T-helper 2 cell treated with Interferon-gamma antibody and Interleukin-4, amounts not matched to agents 100 ng/mL and 5 ng/mL, for 36 hours (primary cell): ENCODE measurements around the gene GPX2. TPM values are rescaled to one million over a fixed set of nuclear protein-coding genes. Genes with fewer than 3 reads are reported as not detected.

ENCODE experiments used
- intact Hi-C: fragments of 100-400 bp; cut with micrococcal nuclease; formaldehyde crosslinking; loops from one replicate; pipeline ENCODE4 v1.15.1; 2023
- total RNA-seq: library from RNA; stranded (reverse); gene quantifications from 2 replicates; pipeline ENCODE4 v1.2.3, GENCODE V29; 2022

The GPX2 gene
- total RNA-seq, 1 donor from 2014 or later = not detected

DNA sequence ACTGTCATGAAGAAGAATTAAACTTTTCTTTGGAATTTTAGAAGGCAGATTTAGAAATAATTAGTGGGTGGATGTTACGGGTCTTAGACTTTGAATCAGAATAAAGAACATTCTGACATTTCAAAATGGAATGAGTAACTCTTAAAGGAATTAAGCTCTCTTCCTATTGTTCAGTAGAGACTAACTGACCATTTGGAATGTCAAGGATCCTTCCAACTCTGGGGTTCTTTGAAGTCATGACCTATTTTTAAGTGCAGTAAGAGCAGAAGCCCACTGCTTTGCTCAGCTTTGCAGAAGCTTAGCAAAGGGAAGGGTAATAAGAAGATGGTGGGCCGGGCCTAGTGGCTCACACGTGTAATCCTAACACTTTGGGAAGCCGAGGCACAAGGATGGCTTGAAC is 24.3 kb downstream of the GPX2 start:
- intact Hi-C loops = loop anchor here (10.0 kb wide), 1 partner anchor 373 kb away; the partner anchor contains the start of genes HSPA2 and PPP1R36

DNA sequence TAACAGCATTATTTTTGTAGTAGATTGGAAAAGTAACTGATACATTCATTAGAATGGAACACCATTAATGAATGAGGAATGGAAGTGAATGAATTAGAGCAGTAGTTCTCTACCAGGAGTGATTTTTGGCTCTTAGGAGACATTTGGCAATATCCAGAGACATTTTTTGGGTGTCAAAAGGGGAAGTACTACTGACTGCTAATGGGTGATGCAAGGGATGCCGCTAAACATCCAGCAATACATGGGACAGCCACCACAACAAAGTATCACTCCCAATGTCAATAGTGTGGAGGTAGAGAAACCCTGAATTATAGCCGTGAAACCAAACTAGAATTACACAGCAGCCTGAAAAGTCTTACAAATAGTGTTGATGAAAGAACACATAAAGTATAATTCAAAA is 26.7 kb downstream of the GPX2 start:
- intact Hi-C loops = loop anchor here (2.0 to 10.0 kb wide), 3 partner anchors 13 to 411 kb away; partner anchors contain the start of genes HSPA2, PPP1R36 and ZBTB1

DNA sequence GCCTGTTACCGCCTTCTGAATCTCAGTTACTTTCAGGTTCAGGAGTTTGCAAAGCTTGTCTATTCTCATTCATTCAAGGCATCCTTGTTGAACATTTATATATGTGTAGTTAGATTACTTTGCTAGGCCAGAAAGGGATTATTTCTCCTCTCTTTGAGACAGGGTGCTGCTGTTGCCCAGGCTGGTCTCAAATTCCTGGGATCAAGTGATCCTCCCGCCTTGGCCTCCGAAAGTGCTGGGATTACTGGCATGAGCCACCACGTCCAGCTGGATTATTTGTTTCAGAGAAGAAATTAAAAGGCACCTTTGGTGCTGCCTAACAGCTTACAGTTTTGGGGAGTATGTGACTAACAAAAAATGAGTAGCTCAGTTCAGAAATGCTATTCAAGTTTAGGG is 27.5 kb downstream of the GPX2 start:
- intact Hi-C loops = loop anchor here (2.0 to 10.0 kb wide), 3 partner anchors 14 to 410 kb away; partner anchors contain the start of genes HSPA2, PPP1R36 and ZBTB1

DNA sequence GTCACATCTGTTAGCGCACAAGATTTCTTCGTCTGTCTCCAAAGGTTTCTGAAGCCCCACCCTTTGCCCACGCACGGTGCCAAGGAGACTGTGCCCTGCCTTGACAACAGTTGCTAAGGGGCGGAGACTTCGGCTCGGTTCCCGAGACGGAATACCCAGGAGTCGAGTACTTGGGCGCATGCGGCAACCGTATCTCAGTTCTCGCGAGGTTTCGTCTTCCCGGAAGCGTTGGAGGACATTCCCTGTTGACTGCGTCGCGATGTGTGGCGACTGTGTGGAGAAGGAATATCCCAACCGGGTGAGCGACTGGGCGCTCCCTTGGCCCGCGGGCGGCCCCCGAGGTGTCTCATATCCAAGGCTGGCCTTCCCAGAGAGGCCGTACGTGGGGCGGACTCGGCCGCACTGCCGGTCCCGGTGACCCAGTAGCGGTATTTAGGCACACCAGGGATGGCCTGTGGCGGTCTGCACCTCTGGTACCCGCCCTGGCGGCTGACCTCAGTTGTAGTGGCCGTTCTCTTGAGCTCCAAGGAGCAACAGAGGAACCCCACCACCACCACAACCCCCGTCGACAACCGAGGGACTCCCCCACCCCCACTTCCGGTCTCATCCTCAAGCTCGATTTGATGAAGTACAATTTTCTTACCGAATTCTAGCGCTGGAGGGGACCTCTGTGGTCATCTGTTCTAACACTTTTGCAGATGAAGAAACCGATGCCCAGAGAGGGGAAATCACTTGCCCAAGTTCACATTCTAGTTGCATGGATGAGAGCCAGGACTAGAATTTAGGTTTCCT is 28.1 kb downstream of the GPX2 start, which contains the start of gene CHURC1:
CHURC1 (plus strand) TSS at position 219 of the 792 bp plus-strand sequence; CDS start at position 260, 41 bp downstream.
- intact Hi-C loops = loop anchor here (1.0 to 10.0 kb wide), 7 partner anchors 14 to 1272 kb away; partner anchors contain the start of genes FNTB, HSPA2, MAX and PPP1R36

DNA sequence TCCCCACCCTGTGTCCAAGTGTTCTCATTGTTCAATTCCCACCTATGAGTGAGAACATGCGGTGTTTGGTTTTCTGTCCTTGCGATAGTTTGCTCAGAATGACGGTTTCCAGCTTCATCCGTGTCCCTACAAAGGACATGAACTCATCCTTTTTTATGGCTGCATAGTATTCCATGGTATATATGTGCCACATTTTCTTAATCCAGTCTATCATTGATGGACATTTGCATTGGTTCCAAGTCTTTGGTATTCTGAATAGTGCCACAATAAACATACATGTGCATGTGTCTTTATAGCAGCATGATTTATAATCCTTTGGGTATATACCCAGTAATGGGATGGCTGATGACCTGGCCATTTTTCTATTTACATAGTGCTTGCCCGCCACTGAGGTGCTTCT is 29.1 kb downstream of the GPX2 start:
- intact Hi-C loops = loop anchor here (5.0 to 10.0 kb wide), 3 partner anchors 189 to 1271 kb away; partner anchors contain the start of genes HSPA2, MAX, PPP1R36 and WDR89

DNA sequence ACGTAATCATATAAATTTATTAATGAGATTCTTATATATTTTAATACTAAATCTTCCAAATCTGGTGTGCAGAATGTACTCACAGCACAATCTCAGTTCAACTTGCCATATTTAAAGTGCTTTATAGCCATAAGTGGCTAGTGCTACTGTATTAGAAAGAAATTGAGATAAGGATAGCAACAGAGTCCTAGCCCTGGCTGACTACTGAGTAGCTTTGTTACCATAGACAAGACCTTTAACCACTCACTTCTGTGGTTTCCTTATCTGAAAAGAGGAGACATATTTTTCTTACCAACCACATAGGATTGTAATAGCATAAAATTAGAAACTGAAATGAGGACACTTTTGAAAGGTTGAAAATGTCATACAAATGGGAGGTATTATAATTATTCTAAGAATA is 30.3 kb downstream of the GPX2 start:
- intact Hi-C loops = loop anchor here (5.0 to 10.0 kb wide), 3 partner anchors 190 to 1270 kb away; partner anchors contain the start of genes HSPA2, MAX, PPP1R36 and WDR89

DNA sequence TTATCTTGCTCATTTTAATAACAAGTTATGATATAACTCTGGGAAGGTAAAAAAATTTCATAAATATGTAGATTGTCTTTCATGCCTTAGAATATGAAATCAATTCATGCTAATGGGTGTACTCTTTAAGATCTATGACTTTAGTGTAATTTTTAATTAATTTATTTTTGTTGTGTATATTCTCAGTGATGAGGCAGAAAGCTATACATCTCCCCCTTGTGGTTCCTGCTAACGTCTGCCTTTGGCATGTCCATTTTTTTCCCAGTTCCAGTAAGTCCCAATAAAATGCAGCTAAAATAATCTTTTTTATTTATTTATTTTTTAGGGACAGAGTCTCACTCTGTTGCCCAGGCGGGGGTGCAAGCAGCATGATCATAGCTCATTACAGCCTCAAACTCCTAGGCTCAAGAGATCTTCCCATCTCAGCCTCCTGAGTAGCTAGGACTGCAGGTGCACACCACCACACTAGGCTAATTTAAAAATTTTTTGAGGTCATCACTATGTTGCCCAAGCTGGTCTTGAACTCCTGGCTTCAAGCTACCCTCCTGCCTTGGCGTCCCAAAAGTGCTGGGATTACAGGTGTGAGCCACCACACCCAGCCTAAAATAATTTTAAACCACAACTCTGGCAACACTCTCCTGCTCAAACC is 31.6 kb downstream of the GPX2 start:
- intact Hi-C loops = loop anchor here (5.0 to 10.0 kb wide), 3 partner anchors 191 to 1269 kb away; partner anchors contain the start of genes HSPA2, MAX, PPP1R36 and WDR89

DNA sequence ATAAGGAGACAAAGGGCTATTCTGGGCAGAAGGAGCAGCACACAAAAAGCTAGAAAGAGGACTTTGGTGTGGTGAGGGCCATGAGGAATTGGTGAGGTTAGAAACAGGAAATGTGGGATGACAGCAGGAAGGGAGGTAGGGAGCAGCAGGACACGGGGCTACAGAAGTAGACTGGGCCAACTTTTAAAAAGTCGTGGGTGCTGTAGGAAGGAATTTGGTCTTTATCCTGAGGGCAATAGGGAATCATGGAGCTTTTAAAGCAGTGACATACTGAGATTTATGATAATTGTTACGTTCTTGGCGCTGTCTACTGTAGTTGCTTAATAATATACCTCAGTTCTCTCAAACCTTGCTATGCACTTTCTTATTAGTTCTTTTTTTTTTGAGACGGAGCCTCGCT is 36.5 kb downstream of the GPX2 start:
- intact Hi-C loops = no loop called here

DNA sequence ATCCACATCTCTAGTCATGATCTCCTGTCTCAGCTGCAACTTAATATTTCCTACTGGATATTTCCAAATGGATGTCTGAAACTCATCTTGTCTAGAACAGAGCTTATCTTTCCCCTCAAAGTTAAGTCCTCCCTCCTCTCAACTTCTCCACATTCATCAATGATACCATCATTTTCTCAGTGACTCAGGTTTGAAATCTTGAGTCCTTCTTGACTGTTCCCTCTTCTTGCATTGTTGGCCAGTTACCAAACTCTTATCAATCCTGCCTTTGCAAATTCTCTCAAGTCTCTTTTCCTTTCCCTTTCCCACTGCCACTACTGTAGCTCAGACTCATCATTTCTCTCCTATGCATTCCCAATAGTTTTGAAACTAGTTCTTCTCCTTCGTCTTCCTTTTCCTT is 42.6 kb downstream of the GPX2 start:
- intact Hi-C loops = no loop called here

DNA sequence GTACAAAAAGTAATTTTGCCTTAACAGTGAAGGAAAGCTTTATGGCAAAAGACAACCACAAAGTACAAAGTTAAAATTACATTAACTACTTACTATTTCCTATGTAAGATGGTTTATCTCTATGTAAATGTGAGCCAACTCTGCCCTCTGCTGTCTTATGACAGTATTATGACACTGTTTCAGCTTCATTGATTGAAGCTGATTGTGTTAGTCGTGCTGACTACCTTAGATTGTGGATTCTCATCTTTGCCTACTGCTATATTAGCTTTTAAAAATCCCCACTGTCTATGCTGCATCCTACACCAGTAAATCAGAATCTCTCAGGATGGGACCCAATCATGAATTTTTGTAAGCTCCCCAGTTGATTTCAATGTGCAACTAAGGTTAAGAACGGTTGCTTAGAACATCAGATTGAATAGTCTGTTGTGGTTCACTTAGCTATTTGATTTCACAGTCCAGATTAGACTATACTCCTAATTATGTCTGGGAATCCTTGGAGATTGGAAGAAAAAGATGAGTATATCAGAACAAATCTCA is 50.6 kb downstream of the GPX2 start:
- intact Hi-C loops = loop anchor here (5.0 kb wide), 2 partner anchors 70 to 220 kb away; no protein-coding TSS in a partner anchor

DNA sequence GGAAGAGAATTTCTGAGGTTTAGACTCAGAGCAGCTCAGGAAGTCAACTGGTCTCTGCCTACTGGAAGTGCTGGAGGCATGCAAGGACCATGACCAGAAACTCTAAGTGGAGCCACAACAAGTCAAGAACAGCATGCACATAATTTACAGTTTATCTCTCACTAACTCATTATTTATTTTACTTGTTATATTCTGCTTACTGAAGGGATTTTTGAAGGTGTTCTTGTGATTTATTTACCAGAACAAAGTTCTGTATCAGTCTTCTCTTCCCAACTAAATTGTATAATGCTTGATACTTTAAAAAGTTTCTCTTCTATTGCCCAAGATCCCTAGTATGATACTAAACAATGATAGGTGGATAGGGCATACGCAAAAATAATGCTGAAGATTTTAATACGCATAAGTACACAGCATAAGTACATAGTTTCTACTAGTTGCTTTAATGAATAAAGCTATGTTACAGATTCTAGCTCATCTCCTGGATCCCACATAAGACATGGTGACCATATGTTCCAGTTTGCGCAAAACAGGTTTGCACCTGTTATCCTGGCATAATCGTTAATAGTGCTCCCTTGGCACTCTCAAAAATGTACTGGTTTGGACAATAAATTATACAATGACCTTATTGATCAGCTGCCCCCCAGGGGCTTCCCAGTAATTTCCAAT is 51.2 kb downstream of the GPX2 start:
- intact Hi-C loops = loop anchor here (5.0 kb wide), 2 partner anchors 69 to 219 kb away; no protein-coding TSS in a partner anchor

DNA sequence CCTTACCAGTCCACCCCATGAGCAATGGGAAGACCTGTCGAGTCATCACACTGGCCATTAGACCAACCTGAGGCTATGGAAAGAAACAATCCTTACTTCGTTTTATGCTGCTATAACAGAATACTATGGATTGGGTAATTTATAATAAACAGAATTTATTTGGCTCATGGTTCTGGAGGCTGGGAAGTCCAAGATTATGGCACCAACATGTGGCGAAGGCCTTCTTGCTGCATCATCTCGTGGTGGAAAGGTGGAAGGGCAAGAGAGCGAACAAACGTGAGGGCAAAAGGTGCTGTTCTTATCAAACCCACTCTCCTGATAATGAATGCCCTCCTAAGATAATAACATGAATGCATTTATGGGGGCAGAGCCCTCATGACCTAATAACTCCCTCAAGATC is 53.2 kb downstream of the GPX2 start:
- intact Hi-C loops = no loop called here

Other genes starting within 250 kb of the GPX2 start
- 26.3 and 26.7 TPM in 2 replicates for gene PLEKHG3, start 238.3 kb downstream of the GPX2 start, total RNA-seq
- gene SPTB, start 62.8 kb downstream of the GPX2 start, total RNA-seq = 0.07 TPM in 1 of 2 replicates, not detected in the other
- gene CHURC1, start 28.3 kb downstream of the GPX2 start, total RNA-seq = 72.9 and 73.6 TPM in 2 replicates
- 3.2 and 3.4 TPM in 2 replicates for gene RAB15, start 29.6 kb upstream of the GPX2 start, total RNA-seq
- gene FNTB, start 44.1 kb upstream of the GPX2 start, total RNA-seq = 14.7 and 15.9 TPM in 2 replicates
- 163 and 168 TPM in 2 replicates for gene MAX, start 159.8 kb upstream of the GPX2 start, total RNA-seq